ENCODE measurements around the gene ADCK1.

DNA sequence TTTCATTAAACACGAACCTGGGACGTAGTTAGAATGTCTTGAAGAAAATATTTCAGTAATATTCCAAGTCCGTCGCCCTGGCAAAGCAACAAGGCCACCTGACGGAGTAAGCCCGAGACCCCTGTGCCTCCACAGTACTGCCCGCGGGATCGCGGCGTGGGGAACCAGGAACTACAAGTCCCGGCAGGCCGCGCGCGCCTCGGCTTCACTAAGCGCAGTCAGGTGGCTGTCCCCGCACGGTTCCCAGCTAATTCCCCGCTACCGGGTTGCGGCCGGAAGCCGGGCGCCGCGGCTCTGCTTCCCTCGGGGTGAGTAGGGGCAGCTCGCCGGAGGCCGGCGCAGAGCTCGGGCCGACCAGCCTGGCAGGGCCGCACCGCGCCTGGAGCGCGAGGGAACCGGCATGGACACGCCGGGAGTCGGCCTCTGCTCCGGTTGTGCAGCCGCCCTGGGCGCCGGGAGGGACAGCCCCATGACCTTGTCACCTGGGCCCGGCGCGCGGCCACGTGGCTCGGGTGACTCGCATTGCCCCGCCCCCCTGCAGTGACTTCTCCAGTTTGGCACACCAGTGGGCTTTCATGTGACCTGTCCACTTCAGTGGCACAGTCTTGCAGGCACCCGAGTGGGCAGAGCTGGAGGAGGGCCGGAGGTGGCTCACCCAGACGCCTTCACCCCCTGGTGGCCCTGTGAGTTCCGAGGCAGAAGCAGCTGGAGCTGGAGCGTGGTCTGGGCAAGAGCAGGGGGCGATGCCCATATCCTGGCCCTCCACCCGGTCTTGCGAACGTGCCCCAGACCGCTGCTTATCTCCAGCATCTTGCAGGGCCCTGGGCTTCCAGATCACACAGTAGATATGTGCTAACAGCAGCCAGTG is at the start of gene ADCK1:
- TF ChIP-seq EZH2 (IDR thresholded peaks at IDR 0.05; ENCODE audit: low read depth, unreplicated experiment) (no peak), POLR2AphosphoS5 (IDR thresholded peaks at IDR 0.05; ENCODE audit: low read depth) (peak; percentile 76), ZNF331 (CRISPR knock-in tag; IDR thresholded peaks at IDR 0.05; ENCODE audit: low read depth) (no peak), EZH2phosphoT487 (IDR thresholded peaks at IDR 0.05; ENCODE audit: unreplicated experiment) (no peak)
- TF ChIP-seq, protein P1, sequence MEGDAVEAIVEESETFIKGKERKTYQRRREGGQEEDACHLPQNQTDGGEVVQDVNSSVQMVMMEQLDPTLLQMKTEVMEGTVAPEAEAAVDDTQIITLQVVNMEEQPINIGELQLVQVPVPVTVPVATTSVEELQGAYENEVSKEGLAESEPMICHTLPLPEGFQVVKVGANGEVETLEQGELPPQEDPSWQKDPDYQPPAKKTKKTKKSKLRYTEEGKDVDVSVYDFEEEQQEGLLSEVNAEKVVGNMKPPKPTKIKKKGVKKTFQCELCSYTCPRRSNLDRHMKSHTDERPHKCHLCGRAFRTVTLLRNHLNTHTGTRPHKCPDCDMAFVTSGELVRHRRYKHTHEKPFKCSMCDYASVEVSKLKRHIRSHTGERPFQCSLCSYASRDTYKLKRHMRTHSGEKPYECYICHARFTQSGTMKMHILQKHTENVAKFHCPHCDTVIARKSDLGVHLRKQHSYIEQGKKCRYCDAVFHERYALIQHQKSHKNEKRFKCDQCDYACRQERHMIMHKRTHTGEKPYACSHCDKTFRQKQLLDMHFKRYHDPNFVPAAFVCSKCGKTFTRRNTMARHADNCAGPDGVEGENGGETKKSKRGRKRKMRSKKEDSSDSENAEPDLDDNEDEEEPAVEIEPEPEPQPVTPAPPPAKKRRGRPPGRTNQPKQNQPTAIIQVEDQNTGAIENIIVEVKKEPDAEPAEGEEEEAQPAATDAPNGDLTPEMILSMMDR (conservative IDR thresholded peaks at IDR 0.05; ENCODE audit: low read depth in 2 of 2): peak in 1 of 2 experiments; percentile 17; a peak in 1 of 4 replicates
- TF ChIP-seq, protein P2, sequence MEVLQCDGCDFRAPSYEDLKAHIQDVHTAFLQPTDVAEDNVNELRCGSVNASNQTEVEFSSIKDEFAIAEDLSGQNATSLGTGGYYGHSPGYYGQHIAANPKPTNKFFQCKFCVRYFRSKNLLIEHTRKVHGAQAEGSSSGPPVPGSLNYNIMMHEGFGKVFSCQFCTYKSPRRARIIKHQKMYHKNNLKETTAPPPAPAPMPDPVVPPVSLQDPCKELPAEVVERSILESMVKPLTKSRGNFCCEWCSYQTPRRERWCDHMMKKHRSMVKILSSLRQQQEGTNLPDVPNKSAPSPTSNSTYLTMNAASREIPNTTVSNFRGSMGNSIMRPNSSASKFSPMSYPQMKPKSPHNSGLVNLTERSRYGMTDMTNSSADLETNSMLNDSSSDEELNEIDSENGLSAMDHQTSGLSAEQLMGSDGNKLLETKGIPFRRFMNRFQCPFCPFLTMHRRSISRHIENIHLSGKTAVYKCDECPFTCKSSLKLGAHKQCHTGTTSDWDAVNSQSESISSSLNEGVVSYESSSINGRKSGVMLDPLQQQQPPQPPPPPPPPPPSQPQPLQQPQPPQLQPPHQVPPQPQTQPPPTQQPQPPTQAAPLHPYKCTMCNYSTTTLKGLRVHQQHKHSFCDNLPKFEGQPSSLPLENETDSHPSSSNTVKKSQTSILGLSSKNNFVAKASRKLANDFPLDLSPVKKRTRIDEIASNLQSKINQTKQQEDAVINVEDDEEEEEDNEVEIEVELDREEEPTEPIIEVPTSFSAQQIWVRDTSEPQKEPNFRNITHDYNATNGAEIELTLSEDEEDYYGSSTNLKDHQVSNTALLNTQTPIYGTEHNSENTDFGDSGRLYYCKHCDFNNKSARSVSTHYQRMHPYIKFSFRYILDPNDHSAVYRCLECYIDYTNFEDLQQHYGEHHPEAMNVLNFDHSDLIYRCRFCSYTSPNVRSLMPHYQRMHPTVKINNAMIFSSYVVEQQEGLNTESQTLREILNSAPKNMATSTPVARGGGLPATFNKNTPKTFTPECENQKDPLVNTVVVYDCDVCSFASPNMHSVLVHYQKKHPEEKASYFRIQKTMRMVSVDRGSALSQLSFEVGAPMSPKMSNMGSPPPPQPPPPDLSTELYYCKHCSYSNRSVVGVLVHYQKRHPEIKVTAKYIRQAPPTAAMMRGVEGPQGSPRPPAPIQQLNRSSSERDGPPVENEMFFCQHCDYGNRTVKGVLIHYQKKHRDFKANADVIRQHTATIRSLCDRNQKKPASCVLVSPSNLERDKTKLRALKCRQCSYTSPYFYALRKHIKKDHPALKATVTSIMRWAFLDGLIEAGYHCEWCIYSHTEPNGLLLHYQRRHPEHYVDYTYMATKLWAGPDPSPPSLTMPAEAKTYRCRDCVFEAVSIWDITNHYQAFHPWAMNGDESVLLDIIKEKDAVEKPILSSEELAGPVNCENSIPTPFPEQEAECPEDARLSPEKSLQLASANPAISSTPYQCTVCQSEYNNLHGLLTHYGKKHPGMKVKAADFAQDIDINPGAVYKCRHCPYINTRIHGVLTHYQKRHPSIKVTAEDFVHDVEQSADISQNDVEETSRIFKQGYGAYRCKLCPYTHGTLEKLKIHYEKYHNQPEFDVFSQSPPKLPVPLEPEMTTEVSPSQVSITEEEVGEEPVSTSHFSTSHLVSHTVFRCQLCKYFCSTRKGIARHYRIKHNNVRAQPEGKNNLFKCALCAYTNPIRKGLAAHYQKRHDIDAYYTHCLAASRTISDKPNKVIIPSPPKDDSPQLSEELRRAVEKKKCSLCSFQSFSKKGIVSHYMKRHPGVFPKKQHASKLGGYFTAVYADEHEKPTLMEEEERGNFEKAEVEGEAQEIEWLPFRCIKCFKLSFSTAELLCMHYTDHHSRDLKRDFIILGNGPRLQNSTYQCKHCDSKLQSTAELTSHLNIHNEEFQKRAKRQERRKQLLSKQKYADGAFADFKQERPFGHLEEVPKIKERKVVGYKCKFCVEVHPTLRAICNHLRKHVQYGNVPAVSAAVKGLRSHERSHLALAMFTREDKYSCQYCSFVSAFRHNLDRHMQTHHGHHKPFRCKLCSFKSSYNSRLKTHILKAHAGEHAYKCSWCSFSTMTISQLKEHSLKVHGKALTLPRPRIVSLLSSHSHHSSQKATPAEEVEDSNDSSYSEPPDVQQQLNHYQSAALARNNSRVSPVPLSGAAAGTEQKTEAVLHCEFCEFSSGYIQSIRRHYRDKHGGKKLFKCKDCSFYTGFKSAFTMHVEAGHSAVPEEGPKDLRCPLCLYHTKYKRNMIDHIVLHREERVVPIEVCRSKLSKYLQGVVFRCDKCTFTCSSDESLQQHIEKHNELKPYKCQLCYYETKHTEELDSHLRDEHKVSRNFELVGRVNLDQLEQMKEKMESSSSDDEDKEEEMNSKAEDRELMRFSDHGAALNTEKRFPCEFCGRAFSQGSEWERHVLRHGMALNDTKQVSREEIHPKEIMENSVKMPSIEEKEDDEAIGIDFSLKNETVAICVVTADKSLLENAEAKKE (CRISPR knock-in tag; IDR thresholded peaks at IDR 0.05): no peak
- TF ChIP-seq, protein P3, sequence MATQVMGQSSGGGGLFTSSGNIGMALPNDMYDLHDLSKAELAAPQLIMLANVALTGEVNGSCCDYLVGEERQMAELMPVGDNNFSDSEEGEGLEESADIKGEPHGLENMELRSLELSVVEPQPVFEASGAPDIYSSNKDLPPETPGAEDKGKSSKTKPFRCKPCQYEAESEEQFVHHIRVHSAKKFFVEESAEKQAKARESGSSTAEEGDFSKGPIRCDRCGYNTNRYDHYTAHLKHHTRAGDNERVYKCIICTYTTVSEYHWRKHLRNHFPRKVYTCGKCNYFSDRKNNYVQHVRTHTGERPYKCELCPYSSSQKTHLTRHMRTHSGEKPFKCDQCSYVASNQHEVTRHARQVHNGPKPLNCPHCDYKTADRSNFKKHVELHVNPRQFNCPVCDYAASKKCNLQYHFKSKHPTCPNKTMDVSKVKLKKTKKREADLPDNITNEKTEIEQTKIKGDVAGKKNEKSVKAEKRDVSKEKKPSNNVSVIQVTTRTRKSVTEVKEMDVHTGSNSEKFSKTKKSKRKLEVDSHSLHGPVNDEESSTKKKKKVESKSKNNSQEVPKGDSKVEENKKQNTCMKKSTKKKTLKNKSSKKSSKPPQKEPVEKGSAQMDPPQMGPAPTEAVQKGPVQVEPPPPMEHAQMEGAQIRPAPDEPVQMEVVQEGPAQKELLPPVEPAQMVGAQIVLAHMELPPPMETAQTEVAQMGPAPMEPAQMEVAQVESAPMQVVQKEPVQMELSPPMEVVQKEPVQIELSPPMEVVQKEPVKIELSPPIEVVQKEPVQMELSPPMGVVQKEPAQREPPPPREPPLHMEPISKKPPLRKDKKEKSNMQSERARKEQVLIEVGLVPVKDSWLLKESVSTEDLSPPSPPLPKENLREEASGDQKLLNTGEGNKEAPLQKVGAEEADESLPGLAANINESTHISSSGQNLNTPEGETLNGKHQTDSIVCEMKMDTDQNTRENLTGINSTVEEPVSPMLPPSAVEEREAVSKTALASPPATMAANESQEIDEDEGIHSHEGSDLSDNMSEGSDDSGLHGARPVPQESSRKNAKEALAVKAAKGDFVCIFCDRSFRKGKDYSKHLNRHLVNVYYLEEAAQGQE (IDR thresholded peaks at IDR 0.05; ENCODE audit: unreplicated experiment): no peak
- TF ChIP-seq, protein P4, sequence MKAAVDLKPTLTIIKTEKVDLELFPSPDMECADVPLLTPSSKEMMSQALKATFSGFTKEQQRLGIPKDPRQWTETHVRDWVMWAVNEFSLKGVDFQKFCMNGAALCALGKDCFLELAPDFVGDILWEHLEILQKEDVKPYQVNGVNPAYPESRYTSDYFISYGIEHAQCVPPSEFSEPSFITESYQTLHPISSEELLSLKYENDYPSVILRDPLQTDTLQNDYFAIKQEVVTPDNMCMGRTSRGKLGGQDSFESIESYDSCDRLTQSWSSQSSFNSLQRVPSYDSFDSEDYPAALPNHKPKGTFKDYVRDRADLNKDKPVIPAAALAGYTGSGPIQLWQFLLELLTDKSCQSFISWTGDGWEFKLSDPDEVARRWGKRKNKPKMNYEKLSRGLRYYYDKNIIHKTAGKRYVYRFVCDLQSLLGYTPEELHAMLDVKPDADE (IDR thresholded peaks at IDR 0.05): peak; percentile 89
